RWPE1 (cell line): ENCODE data around the gene PARD6B.
"Not testable (repeated sequence)": the region's sequence is repeated elsewhere in the genome, so short reads cannot be mapped to it uniquely, and the experiment has no call there.

Experiments used
- CTCF ChIA-PET: fragments of 350-600 bp; sonication (Branson Sonifier 250); formaldehyde crosslinking; extraction: SDS; loops from one replicate; lab custom pipeline; 2021; lab: Yijun Ruan, JAX
- POLR2A ChIA-PET: fragments of 400-600 bp; formaldehyde crosslinking; extraction: SDS; loops from one replicate; lab custom pipeline; 2020; ENCODE audit warnings: antibody characterized with exemption; ENCODE audit not compliant: low non-redundant PET; lab: Yijun Ruan, JAX
- DNase-seq: peaks from one replicate; pipeline ENCODE4 v3.0.0; 2012; ENCODE audit warnings: low spot score
- H3K27ac ChIP-seq: fragments of 450-650 bp; 2 replicates; pipeline ENCODE4 v1.5.1; 2017
- CTCF ChIP-seq: fragments of 450-650 bp; conservative IDR thresholded peaks from 2 replicates; pipeline ENCODE4 v1.5.1; 2017; ENCODE audit warnings: low read depth, mild to moderate bottlenecking

PARD6B gene

DNA sequence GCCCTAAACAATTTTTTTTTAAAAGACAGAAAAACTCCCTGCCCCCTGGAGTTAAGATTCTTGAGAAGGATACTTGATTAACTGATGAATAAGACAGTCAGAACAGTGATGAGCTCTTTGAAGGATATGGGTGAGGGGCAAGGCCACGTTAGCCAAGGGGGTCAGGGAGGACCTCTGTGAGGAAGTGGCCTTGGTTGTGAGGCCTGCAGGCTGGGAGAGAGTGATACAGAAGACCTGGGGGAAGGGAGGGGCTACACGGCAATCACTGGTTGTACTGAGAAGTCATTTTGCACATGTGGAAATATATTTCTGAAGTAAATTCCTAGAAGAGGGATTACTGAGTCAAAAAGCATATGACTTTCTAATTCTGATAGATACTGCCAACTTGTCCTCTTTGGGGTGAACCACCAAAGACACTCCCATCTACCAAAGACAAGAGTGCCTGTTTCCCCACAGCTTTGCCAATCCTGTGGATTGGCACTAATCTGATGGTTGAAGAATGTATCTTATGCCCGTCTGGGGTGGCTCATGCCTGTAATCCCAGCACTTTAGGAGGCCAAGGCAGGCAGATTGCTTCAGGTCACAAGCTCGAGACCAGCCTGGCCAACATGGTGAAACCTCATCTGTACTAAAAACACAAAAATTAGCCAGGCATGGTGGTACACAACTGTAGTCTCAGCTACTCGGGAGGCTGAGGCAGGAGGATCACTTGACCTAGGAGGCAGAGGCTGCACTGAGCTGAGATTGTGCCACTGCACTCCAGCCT, 41.2 kb downstream of the PARD6B start:
- TF ChIP-seq CTCF, result no peak
- POLR2A ChIA-PET, result no interaction called here
- CTCF ChIA-PET, result interaction anchor here (0.6 to 2.2 kb wide), 5 partner anchors 10 to 1175 kb away, joined by 3 to 10 read pairs (median 3); partner anchors contain the start of gene BCAS4
- no peak overlapping the region for H3K27ac ChIP-seq
- no peak for DNase-seq

GRCh38 chr20:50774515-50774914, 43.1 kb downstream of the PARD6B start:
- no peak for DNase-seq
- ChIA-PET CTCF (interaction anchor here (0.6 to 2.2 kb wide), 4 partner anchors 20 to 157 kb away, joined by 3 to 10 read pairs (median 4); partner anchors contain the start of gene BCAS4), POLR2A (no interaction called here)
- no peak for TF ChIP-seq CTCF
- H3K27ac ChIP-seq, result no peak overlapping the region

GRCh38 chr20:50776122-50776817, 44.9 kb downstream of the PARD6B start:
- DNase-seq, result no peak
- TF ChIP-seq CTCF, result no peak
- ChIA-PET POLR2A (no interaction called here), CTCF (interaction anchor here (0.6 to 1.0 kb wide), 3 partner anchors 12 to 139 kb away, joined by 3 read pairs; no protein-coding TSS in a partner anchor)
- no peak overlapping the region for H3K27ac ChIP-seq

DNA sequence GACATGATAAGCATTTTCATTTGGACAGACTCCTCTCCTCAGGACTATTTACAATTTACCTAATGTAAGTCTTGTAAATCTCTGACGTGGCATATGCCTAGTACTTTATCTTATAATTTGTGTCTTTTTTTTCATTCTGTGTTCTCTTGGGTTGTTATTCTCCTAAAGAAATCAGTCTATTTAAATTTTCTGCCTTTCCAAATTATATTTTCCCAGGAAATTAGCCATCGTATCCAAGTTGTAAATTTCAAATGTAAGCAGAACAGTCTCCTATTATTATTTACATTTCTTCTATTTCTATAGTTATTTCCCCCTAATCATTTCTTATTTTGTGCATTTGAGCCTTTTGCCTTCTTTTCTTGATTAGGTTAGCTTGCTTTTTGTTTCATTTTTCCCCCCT, 46.0 kb downstream of the PARD6B start:
- CTCF ChIA-PET, result interaction anchor here (0.6 to 0.8 kb wide), 2 partner anchors 14 to 152 kb away, joined by 4 to 7 read pairs; no protein-coding TSS in a partner anchor

GRCh38 chr20:50778994-50779393, 47.6 kb downstream of the PARD6B start:
- POLR2A ChIA-PET, result interaction anchor here (0.9 kb wide), 1 partner anchor 12 kb away, joined by 3 read pairs; no protein-coding TSS in a partner anchor
- CTCF ChIA-PET, result interaction anchor here (0.6 to 1.2 kb wide), 5 partner anchors 9 to 242 kb away, joined by 4 to 10 read pairs (median 6); no protein-coding TSS in a partner anchor
- not testable (repeated sequence) for H3K27ac ChIP-seq, DNase-seq

More for the DNA sequence above, 46.0 kb downstream of the PARD6B start:
- no peak for TF ChIP-seq CTCF
- H3K27ac ChIP-seq, result no peak overlapping the region
- POLR2A ChIA-PET, result interaction anchor here (0.6 kb wide), 1 partner anchor 10 kb away, joined by 8 read pairs; no protein-coding TSS in a partner anchor
- no peak for DNase-seq

- ChIA-PET POLR2A (no interaction called here), CTCF (interaction anchor here (1.1 kb wide), 1 partner anchor 34 kb away, joined by 3 read pairs; no protein-coding TSS in a partner anchor)
- no peak for DNase-seq
Measured at GRCh38 chr20:50783390-50783789, 52.0 kb downstream of the PARD6B start.

More at GRCh38 chr20:50783390-50783789, 52.0 kb downstream of the PARD6B start:
- no peak overlapping the region for H3K27ac ChIP-seq
- TF ChIP-seq CTCF, result no peak
